PFSK-1 (cell line): ENCODE results near the gene METTL16.

ENCODE experiments used
- FOXP2 ChIP-seq: optimal IDR thresholded peaks from 2 replicates; pipeline ENCODE3; 2011; ENCODE audit warnings: borderline replicate concordance, control low read depth, inconsistent platforms; ENCODE audit not compliant: insufficient read depth; ENCODE audit errors: extremely low read length, extremely low read depth
- POLR2AphosphoS5 ChIP-seq: IDR thresholded peaks from 2 replicates; pipeline ENCODE4 v1.6.1; 2012; ENCODE audit warnings: low read depth, mild to moderate bottlenecking, control low read depth, low read length, moderate library complexity
- SIN3A ChIP-seq: IDR thresholded peaks from 2 replicates; pipeline ENCODE4 v1.6.1; 2012; ENCODE audit warnings: mild to moderate bottlenecking, low read length, moderate library complexity, borderline replicate concordance; ENCODE audit not compliant: insufficient read depth
- TAF1 ChIP-seq: IDR thresholded peaks from 2 replicates; pipeline ENCODE4 v1.6.1; 2012; ENCODE audit warnings: low read length, control low read depth, borderline replicate concordance; ENCODE audit not compliant: insufficient read depth
- TF ChIP-seq, protein P1 (sequence below), 2 experiments: IDR thresholded peaks; 2 replicates each; pipeline versions ENCODE4 v1.6.1 to v1.8.0; 2011 to 2012; ENCODE audit warnings: low read depth in 2 of 2, low read length in 2 of 2, control low read depth in 1 of 2, inconsistent platforms in 1 of 2, mild to moderate bottlenecking in 1 of 2, moderate library complexity in 1 of 2; ENCODE audit not compliant: insufficient read depth in 1 of 2

The METTL16 gene

GRCh38 chr17:2433696-2434095 is 78.0 kb downstream of the METTL16 start:
- TF ChIP-seq, protein P1, sequence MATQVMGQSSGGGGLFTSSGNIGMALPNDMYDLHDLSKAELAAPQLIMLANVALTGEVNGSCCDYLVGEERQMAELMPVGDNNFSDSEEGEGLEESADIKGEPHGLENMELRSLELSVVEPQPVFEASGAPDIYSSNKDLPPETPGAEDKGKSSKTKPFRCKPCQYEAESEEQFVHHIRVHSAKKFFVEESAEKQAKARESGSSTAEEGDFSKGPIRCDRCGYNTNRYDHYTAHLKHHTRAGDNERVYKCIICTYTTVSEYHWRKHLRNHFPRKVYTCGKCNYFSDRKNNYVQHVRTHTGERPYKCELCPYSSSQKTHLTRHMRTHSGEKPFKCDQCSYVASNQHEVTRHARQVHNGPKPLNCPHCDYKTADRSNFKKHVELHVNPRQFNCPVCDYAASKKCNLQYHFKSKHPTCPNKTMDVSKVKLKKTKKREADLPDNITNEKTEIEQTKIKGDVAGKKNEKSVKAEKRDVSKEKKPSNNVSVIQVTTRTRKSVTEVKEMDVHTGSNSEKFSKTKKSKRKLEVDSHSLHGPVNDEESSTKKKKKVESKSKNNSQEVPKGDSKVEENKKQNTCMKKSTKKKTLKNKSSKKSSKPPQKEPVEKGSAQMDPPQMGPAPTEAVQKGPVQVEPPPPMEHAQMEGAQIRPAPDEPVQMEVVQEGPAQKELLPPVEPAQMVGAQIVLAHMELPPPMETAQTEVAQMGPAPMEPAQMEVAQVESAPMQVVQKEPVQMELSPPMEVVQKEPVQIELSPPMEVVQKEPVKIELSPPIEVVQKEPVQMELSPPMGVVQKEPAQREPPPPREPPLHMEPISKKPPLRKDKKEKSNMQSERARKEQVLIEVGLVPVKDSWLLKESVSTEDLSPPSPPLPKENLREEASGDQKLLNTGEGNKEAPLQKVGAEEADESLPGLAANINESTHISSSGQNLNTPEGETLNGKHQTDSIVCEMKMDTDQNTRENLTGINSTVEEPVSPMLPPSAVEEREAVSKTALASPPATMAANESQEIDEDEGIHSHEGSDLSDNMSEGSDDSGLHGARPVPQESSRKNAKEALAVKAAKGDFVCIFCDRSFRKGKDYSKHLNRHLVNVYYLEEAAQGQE (IDR thresholded peaks at IDR 0.05; ENCODE audit: insufficient read depth in 1 of 2, low read depth in 2 of 2, low read length in 2 of 2) = no peak
- TF ChIP-seq POLR2AphosphoS5 = no peak
- TF ChIP-seq TAF1 = no peak
- no peak for TF ChIP-seq SIN3A
- TF ChIP-seq FOXP2 = no peak

DNA sequence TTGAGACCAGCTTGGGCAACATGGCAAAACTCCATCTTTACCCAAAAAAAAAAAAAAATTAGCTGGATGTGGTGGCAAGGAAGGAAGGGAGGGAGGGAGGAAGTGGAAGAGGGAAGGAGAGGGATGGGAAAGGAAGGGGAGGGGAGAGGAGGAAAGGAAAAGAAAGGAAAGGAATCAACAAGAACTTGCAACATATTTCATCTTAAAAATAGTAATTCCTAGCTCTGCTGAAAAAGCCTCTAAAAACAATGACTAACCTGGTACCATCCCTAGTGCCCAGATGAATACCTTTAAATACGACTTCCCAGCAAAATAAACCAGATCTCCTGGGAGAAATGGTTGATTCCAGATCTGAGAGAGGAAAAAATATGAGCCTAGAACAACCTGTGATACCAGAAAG is 83.8 kb downstream of the METTL16 start:
- no peak for TF ChIP-seq POLR2AphosphoS5
- TF ChIP-seq FOXP2 = no peak
- no peak for TF ChIP-seq SIN3A
- TF ChIP-seq, protein P1 (IDR thresholded peaks at IDR 0.05; ENCODE audit: insufficient read depth in 1 of 2, low read depth in 2 of 2, low read length in 2 of 2) = no peak
- TF ChIP-seq TAF1 = no peak

DNA sequence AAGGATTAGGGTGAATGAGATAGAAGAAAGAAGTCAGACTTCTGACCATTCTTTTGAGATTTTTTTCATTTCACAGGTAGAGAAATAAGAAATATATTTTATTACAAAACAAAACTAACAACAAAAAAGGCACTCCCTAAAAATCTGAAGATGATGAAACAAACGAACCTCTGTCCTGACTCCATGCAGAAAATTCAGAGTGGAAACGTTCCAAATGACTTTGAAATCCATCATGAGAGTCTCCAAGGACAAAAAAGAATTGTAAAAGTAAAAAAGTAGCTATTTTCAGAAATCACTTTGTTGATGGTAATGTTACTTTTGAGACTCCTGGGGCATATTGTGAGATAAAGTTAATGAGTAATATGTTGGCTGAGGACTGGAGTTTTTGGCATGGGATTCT is 84.5 kb downstream of the METTL16 start:
- TF ChIP-seq TAF1 (no peak), FOXP2 (no peak), SIN3A (no peak), POLR2AphosphoS5 (no peak)
- TF ChIP-seq, protein P1 (IDR thresholded peaks at IDR 0.05; ENCODE audit: insufficient read depth in 1 of 2, low read depth in 2 of 2, low read length in 2 of 2) = no peak

- TF ChIP-seq TAF1 (no peak), SIN3A (no peak), POLR2AphosphoS5 (no peak), FOXP2 (no peak)
- TF ChIP-seq, protein P1 (IDR thresholded peaks at IDR 0.05; ENCODE audit: insufficient read depth in 1 of 2, low read depth in 2 of 2, low read length in 2 of 2) = no peak
Observed at GRCh38 chr17:2423271-2423670, 88.4 kb downstream of the METTL16 start.
